Kidney (tissue), 14 donors: Measurements from ENCODE around the gene PPIF. TPM values are rescaled to one million over a fixed set of nuclear protein-coding genes. Genes with fewer than 3 reads are reported as not detected.
A peak's percentile ranks its signal among the peaks of the same experiment; 100 is the strongest.

ENCODE experiments used
- DNase-seq, 5 donors: peaks; one replicate each; pipeline ENCODE4 v3.0.0-alpha.2; 2013 to 2020
- FAIRE-seq: peaks from 2 replicates; lab custom pipeline; 2012; peaks lifted over from hg19 to GRCh38; lab: Jason Lieb, UNC
- H3K27ac ChIP-seq, 2 donors: one replicate each; pipeline ENCODE4 v1.7.0; 2013; ENCODE audit warnings: low read depth in 2 of 2, low read length in 2 of 2, inconsistent platforms in 1 of 2
- H3K27me3 ChIP-seq: one replicate; pipeline ENCODE4 v1.7.1; 2013; ENCODE audit warnings: low read length, inconsistent platforms; ENCODE audit not compliant: control insufficient read depth, insufficient read depth
- H3K36me3 ChIP-seq, 3 donors: one replicate each; pipeline versions ENCODE4 v1.7.0 to v1.7.1; 2013; ENCODE audit warnings: low read length in 3 of 3, control low read depth in 1 of 3, inconsistent platforms in 1 of 3; ENCODE audit not compliant: insufficient read depth in 3 of 3, control insufficient read depth in 2 of 3
- H3K4me1 ChIP-seq, 3 donors: one replicate each; pipeline versions ENCODE4 v1.7.0 to v1.7.1; 2013; ENCODE audit warnings: low read length in 3 of 3, inconsistent platforms in 1 of 3, low read depth in 1 of 3; ENCODE audit not compliant: control insufficient read depth in 2 of 3, insufficient read depth in 2 of 3
- H3K4me3 ChIP-seq, 3 donors: one replicate each; pipeline versions ENCODE4 v1.7.0 to v1.8.1; 2013; ENCODE audit warnings: low read length in 3 of 3, control low read depth in 1 of 3, inconsistent platforms in 1 of 3
- H3K9ac ChIP-seq, 3 donors: one replicate each; pipeline versions ENCODE4 v1.7.0 to v1.7.1; 2013; ENCODE audit warnings: low read length in 3 of 3, control low read depth in 1 of 3, inconsistent platforms in 1 of 3
- H3K9me3 ChIP-seq, 3 donors: one replicate each; pipeline versions ENCODE4 v1.7.0 to v1.7.1; 2013; ENCODE audit warnings: low read length in 3 of 3, control low read depth in 1 of 3, inconsistent platforms in 1 of 3; ENCODE audit not compliant: control insufficient read depth in 2 of 3, insufficient read depth in 1 of 3
- intact Hi-C: fragments of 100-400 bp; cut with DNase I; formaldehyde crosslinking; loops from one replicate; pipeline ENCODE4 v1.11.1; 2022
- polyA plus RNA-seq: library from polyadenylated mRNA; stranded (reverse); fragments of 350-450 nt; fragmentation: Illumina TruSeq; extraction: RNeasy Lipid Tissue Mini Kit (QIAGEN cat#74804); gene quantifications from one replicate; pipeline ENCODE4 v1.2.3, GENCODE V29; 2014; ENCODE audit warnings: low read depth, low replicate concordance; ENCODE audit not compliant: insufficient read depth
- total RNA-seq: library from RNA; stranded (reverse); fragmentation: NEBNext Ultra II Directional; extraction: Animal tissue kit (Norgen Biotek cat#: 25700); gene quantifications from one replicate; pipeline ENCODE4 v1.2.1, GENCODE V29; 2021
- TF ChIP-seq, protein P1 (sequence below): IDR thresholded peaks from 3 replicates; pipeline ENCODE4 v1.5.1; 2012; ENCODE audit warnings: mild to moderate bottlenecking, moderate library complexity, borderline replicate concordance; ENCODE audit not compliant: insufficient read depth; ENCODE audit errors: extremely low read depth
- donor health status: control.
- donor health status: control.
- donor health status: control.
- donor health status: control.
- donor health status: control.
- donor health status: DM: yes; HTN: yes; CAD: no.
- donor health status: Normal renal cell carcinoma (clear cell type).

PPIF gene
- total and polyA plus RNA-seq, 2 donors from 2014 or later = 36.7 to 120 TPM

DNA sequence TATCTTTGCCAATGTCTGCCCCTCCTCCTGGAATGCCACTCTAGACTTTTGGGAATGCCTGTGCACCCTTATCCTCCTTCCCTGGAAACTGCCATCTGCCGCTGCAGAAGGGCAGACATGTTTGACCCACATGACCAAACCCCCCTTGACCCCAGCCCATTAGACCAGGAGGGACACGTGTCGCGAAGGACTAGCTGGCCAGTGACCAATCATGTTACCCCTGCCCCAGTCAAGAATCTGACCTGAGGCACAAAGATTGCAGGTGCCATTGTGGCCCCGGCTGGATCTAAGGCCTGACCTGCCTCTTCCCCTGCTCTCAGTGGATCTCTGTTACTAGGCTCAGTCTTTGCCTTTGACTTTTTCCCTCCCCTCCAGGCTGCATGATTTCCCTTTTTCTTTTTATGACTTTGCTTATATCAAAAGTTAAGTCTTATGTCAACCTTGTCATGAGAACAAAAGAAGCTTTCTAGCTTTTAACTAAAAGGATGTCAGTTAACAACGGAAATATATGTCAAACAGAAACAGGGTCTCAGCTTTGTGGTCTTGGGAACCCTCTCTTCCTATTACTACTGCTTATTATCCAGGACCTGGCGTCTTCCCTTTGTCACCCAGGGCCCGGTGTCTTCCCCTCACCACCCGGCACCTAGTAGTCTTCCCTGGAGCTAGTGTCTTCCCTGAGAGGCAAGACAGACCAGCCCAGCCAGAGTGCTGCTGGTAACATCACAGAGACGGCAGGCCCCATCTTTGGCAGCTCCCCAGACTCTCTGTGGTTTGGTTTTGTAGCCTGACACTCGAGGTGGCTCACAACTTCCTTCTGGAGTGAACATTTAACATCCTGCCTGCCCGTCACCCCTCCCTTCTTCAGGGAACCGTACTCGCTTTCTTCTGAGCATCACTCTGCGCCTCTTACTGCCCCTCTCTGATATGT, 24.4 kb upstream of the PPIF start:
- Histone ChIP-seq H3K27me3 (no peaks in the 10 kb centered on the region), H3K9me3 (no peaks in the 10 kb centered on the region), H3K4me1 (no peaks in the 10 kb centered on the region), H3K27ac (no peak overlapping the region), H3K9ac (no peak overlapping the region), H3K4me3 (no peak overlapping the region), H3K36me3 (no peaks in the 10 kb centered on the region)
- peak in 3 of 5 donors; percentile 30 to 81 (median 51) for DNase-seq
- intact Hi-C loops = no loop called here
- TF ChIP-seq, protein P1, sequence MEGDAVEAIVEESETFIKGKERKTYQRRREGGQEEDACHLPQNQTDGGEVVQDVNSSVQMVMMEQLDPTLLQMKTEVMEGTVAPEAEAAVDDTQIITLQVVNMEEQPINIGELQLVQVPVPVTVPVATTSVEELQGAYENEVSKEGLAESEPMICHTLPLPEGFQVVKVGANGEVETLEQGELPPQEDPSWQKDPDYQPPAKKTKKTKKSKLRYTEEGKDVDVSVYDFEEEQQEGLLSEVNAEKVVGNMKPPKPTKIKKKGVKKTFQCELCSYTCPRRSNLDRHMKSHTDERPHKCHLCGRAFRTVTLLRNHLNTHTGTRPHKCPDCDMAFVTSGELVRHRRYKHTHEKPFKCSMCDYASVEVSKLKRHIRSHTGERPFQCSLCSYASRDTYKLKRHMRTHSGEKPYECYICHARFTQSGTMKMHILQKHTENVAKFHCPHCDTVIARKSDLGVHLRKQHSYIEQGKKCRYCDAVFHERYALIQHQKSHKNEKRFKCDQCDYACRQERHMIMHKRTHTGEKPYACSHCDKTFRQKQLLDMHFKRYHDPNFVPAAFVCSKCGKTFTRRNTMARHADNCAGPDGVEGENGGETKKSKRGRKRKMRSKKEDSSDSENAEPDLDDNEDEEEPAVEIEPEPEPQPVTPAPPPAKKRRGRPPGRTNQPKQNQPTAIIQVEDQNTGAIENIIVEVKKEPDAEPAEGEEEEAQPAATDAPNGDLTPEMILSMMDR = no peak
- no peak for FAIRE-seq

DNA sequence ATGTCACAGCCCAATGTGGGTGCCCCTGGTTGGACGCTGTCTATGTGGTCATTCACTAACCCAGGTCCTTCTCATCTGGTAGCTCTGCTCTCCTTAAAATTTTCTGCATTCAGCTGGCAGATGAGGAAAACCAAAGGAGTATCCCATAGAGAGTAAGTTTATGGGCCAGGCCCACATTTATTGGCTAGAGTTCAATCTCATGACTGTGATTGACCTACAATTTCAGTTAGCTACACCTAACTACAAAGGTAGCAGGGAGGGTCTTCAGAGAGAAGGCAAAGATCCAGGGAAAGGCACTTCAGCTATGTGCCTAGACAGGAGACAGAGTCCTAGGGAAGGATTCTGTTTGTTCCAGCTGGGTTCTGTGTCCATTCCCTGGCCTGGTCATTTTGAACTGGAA, 23.7 kb upstream of the PPIF start:
- no peak overlapping the region for H3K9ac ChIP-seq
- intact Hi-C loops = no loop called here
- FAIRE-seq (no peak), DNase-seq (no peak)
- no peaks in the 10 kb centered on the region for H3K9me3 ChIP-seq
- H3K4me1 ChIP-seq = no peaks in the 10 kb centered on the region
- H3K4me3 ChIP-seq = no peak overlapping the region
- no peaks in the 10 kb centered on the region for H3K36me3 ChIP-seq
- no peaks in the 10 kb centered on the region for H3K27me3 ChIP-seq
- TF ChIP-seq, protein P1 = no peak
- no peak overlapping the region for H3K27ac ChIP-seq

DNA sequence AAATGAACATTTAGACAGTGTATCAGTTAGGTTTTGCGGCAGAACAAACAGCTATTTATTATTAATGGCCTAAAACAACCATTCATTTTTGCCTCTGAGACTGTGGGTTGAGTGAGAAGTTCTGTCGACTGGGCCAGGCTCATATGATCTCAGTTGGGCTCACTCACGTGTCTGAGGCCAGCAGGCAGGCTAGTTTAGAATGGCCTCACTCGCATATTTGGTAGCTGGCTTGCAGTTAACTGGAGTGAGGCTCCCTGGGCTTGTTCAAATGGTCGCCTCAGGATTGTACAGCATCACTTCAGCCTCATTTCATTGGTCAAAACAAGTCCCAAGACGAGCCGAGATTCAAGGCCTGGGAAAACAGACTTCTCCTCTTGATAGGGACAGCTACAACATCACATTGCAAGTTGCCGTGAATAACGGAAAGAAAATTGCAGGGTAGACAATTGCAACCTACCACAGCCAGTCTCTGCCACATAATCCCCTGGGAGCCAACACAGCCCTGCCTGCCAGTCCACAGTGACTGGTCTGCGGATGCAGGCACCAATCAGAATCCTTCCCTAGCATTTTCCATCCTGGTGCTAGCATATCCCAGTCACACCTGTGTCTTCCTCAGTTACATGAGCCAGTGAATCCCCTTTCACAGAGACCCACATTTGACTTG, 23.1 kb upstream of the PPIF start:
- Histone ChIP-seq H3K9me3 (no peaks in the 10 kb centered on the region), H3K4me3 (no peak overlapping the region), H3K27me3 (no peaks in the 10 kb centered on the region), H3K4me1 (no peaks in the 10 kb centered on the region), H3K27ac (no peak overlapping the region), H3K9ac (no peak overlapping the region), H3K36me3 (no peaks in the 10 kb centered on the region)
- DNase-seq (no peak), FAIRE-seq (no peak)
- TF ChIP-seq, protein P1 = no peak
- intact Hi-C loops = no loop called here
